Mucosa of rectum (tissue), 2 donors: ENCODE results near the gene PXYLP1.
A peak's percentile ranks its signal among the peaks of the same experiment; 100 is the strongest.

Experiments
- H3K27ac ChIP-seq, 2 donors: one replicate each; pipeline ENCODE4 v1.7.0; 2013; ENCODE audit warnings: inconsistent platforms in 2 of 2, low read depth in 2 of 2, low read length in 2 of 2
- H3K27me3 ChIP-seq, 2 donors: one replicate each; pipeline ENCODE4 v1.7.0; 2013; ENCODE audit warnings: low read length in 2 of 2; ENCODE audit not compliant: control insufficient read depth in 2 of 2, insufficient read depth in 2 of 2
- H3K36me3 ChIP-seq, 2 donors: one replicate each; pipeline ENCODE4 v1.7.0; 2013; ENCODE audit warnings: low read length in 2 of 2; ENCODE audit not compliant: control insufficient read depth in 2 of 2, insufficient read depth in 2 of 2
- H3K4me1 ChIP-seq, 2 donors: one replicate each; pipeline ENCODE4 v1.7.0; 2013; ENCODE audit warnings: low read length in 2 of 2, mild to moderate bottlenecking in 1 of 2; ENCODE audit not compliant: control insufficient read depth in 2 of 2, insufficient read depth in 2 of 2
- H3K4me3 ChIP-seq, 2 donors: one replicate each; pipeline ENCODE4 v1.7.0; 2013; ENCODE audit warnings: low read length in 2 of 2
- H3K9ac ChIP-seq, 2 donors: one replicate each; pipeline ENCODE4 v1.7.0; 2013; ENCODE audit warnings: low read length in 2 of 2, low read depth in 1 of 2, mild to moderate bottlenecking in 1 of 2
- H3K9me3 ChIP-seq, 2 donors: one replicate each; pipeline ENCODE4 v1.7.0; 2013; ENCODE audit warnings: low read length in 2 of 2; ENCODE audit not compliant: control insufficient read depth in 2 of 2
- donor health status: healthy.
- donor health status: Normal muscosa, but diverticular disease.

The PXYLP1 gene

DNA sequence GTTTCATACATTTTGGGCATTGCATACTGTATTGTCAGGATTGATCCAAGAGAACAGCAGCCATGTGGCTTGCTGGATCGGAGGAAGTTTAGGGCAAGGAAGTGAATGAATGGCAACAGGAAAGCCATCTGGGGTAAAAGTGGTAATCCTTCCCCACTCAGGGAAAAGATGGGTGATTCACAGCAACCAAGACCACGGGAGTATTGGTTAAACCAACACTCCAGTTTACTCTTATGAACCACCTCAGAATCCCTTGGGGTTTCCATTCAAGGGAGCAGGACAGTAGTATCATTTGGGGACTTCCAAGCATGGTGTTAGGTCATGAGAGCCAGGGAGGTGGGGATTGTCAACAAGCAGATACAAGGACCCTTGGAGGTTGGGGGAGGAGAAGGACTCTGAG lies 111.5 kb downstream of the PXYLP1 start:
- H3K27me3 ChIP-seq: no peaks in the 10 kb centered on the region
- H3K27ac ChIP-seq: no peak overlapping the region
- H3K4me3 ChIP-seq: no peak overlapping the region
- no peak overlapping the region for H3K9ac ChIP-seq
- H3K9me3 ChIP-seq: no peaks in the 10 kb centered on the region
- no peaks in the 10 kb centered on the region for H3K36me3 ChIP-seq
- H3K4me1 ChIP-seq: peaks cover 15 to 24% of the 10 kb centered on the region in 2 donors

GRCh38 chr3:141343865-141344271 lies 112.2 kb downstream of the PXYLP1 start:
- peaks cover 15 to 24% of the 10 kb centered on the region in 2 donors for H3K4me1 ChIP-seq
- H3K27ac ChIP-seq: peak overlapping the region in 1 of 2 donors; percentile 91
- no peaks in the 10 kb centered on the region for H3K27me3 ChIP-seq
- H3K4me3 ChIP-seq: no peak overlapping the region
- no peaks in the 10 kb centered on the region for H3K36me3 ChIP-seq
- no peak overlapping the region for H3K9ac ChIP-seq
- no peaks in the 10 kb centered on the region for H3K9me3 ChIP-seq
